H1 (cell line): ENCODE data around the gene CFAP161. TPM values are rescaled to one million over a fixed set of nuclear protein-coding genes. Genes with fewer than 3 reads are reported as not detected.

Experiments used
- CTCF ChIA-PET: fragments of 300-600 bp; sonication (Branson Sonifier 250); formaldehyde crosslinking; loops from one replicate; lab custom pipeline; 2021; ENCODE audit not compliant: partially characterized antibody; lab: Charles Lee
- POLR2A ChIA-PET: fragments of 300-600 bp; sonication (Branson Sonifier 250); formaldehyde crosslinking; loops from one replicate; lab custom pipeline; 2021; ENCODE audit warnings: inconsistent platforms; ENCODE audit not compliant: partially characterized antibody; lab: Charles Lee
- DNase-seq, 2 experiments: peaks; one replicate each; pipeline versions ENCODE4 v3.0.0 to v3.0.0-alpha.2; 2010 to 2022; ENCODE audit warnings: low spot score in 2 of 2, low read depth in 1 of 2, mixed read lengths in 1 of 2
- FAIRE-seq: peaks from 2 replicates; lab custom pipeline; 2011; peaks lifted over from hg19 to GRCh38; lab: Jason Lieb, UNC
- H2AFZ ChIP-seq: 2 replicates; pipeline ENCODE4 v1.8.1; 2012; ENCODE audit warnings: low read length, inconsistent platforms
- H2AK5ac ChIP-seq: 2 replicates; pipeline ENCODE4 v1.6.1; 2013; ENCODE audit warnings: low read depth, low read length
- H2BK120ac ChIP-seq: replicated peaks from 2 replicates; pipeline ENCODE3; 2013; ENCODE audit warnings: low read depth, low read length, inconsistent platforms
- H2BK12ac ChIP-seq: 2 replicates; pipeline ENCODE4 v1.6.1; 2013; ENCODE audit warnings: low read depth, low read length
- H2BK15ac ChIP-seq: 2 replicates; pipeline ENCODE4 v1.6.1; 2013; ENCODE audit warnings: low read length
- H2BK20ac ChIP-seq: 2 replicates; pipeline ENCODE4 v1.6.1; 2013; ENCODE audit warnings: low read length
- H2BK5ac ChIP-seq: 2 replicates; pipeline ENCODE4 v1.6.1; 2013; ENCODE audit warnings: low read depth, low read length
- H3K14ac ChIP-seq: 2 replicates; pipeline ENCODE4 v1.6.1; 2013; ENCODE audit warnings: inconsistent platforms; ENCODE audit not compliant: insufficient read length
- H3K18ac ChIP-seq: 2 replicates; pipeline ENCODE4 v1.6.1; 2013; ENCODE audit warnings: low read length; ENCODE audit errors: extremely low read depth
- H3K23ac ChIP-seq: 2 replicates; pipeline ENCODE4 v1.6.1; 2013; ENCODE audit warnings: inconsistent platforms; ENCODE audit not compliant: insufficient read length
- H3K23me2 ChIP-seq: 2 replicates; pipeline ENCODE4 v1.6.1; 2013; ENCODE audit warnings: low read depth, low read length
- H3K27ac ChIP-seq: 2 replicates; pipeline ENCODE4 v1.6.1; 2011; ENCODE audit warnings: low read depth, low read length, inconsistent platforms
- H3K27me3 ChIP-seq, 4 experiments: replicated peaks in 1 of 4; 1 replicate in 1 of 4; 2 replicates in 3 of 4; pipeline versions ENCODE4 v1.6.1 to v1.8.1; 2011 to 2013; ENCODE audit warnings: low read length in 3 of 4, mild to moderate bottlenecking in 3 of 4, inconsistent platforms in 2 of 4, mixed read lengths in 2 of 4, moderate library complexity in 1 of 4; ENCODE audit not compliant: control insufficient read depth in 3 of 4, insufficient read depth in 3 of 4; ENCODE audit errors: extremely low read depth in 1 of 4
- H3K36me3 ChIP-seq, 4 experiments: 2 replicates each; pipeline versions ENCODE4 v1.6.1 to v1.8.1; 2011 to 2013; ENCODE audit warnings: mild to moderate bottlenecking in 4 of 4, low read length in 3 of 4, moderate library complexity in 2 of 4, control low read depth in 1 of 4, inconsistent platforms in 1 of 4; ENCODE audit not compliant: insufficient read depth in 4 of 4, control insufficient read depth in 2 of 4
- H3K4ac ChIP-seq: replicated peaks from 2 replicates; pipeline ENCODE3; 2013; ENCODE audit warnings: low read length, low read depth, mixed read lengths, inconsistent platforms; ENCODE audit not compliant: insufficient read length
- H3K4me1 ChIP-seq, 4 experiments: replicated peaks in 1 of 4; 1 replicate in 1 of 4; 2 replicates in 3 of 4; pipeline versions ENCODE4 v1.6.1 to v1.8.1; 2011 to 2013; ENCODE audit warnings: low read length in 3 of 4, inconsistent platforms in 2 of 4, mixed read lengths in 1 of 4; ENCODE audit not compliant: insufficient read depth in 4 of 4, control insufficient read depth in 3 of 4
- H3K4me2 ChIP-seq, 2 experiments: 2 replicates each; pipeline versions ENCODE4 v1.6.1 to v1.8.1; 2011 to 2013; ENCODE audit warnings: low read depth in 2 of 2, low read length in 2 of 2, control low read depth in 1 of 2, inconsistent platforms in 1 of 2, mild to moderate bottlenecking in 1 of 2; ENCODE audit not compliant: insufficient read depth in 1 of 2
- H3K4me3 ChIP-seq, 4 experiments: fragments of 200-600, 300-600 bp in 1 of 4; sonication (generic), shearing (Covaris generic), sonication (Bioruptor Twin) in 1 of 4; 2 replicates each; pipeline versions ENCODE4 v1.5.1 to v1.8.1; 2011 to 2016; ENCODE audit warnings: low read length in 4 of 4, low read depth in 3 of 4, control low read depth in 2 of 4, inconsistent platforms in 2 of 4, mild to moderate bottlenecking in 2 of 4, mixed read lengths in 1 of 4, moderate library complexity in 1 of 4; ENCODE audit not compliant: insufficient read depth in 2 of 4; ENCODE audit errors: extremely low read depth in 1 of 4
- H3K56ac ChIP-seq: replicated peaks from 2 replicates; pipeline ENCODE3; 2013; ENCODE audit warnings: low read depth, mild to moderate bottlenecking, mixed read lengths, low read length, inconsistent platforms; ENCODE audit not compliant: insufficient read length
- H3K79me1 ChIP-seq: 2 replicates; pipeline ENCODE4 v1.6.1; 2013; ENCODE audit warnings: low read depth, low read length, control low read depth
- H3K79me2 ChIP-seq, 2 experiments: 2 replicates each; pipeline versions ENCODE4 v1.6.1 to v1.8.1; 2012 to 2013; ENCODE audit warnings: low read length in 2 of 2, mild to moderate bottlenecking in 2 of 2, inconsistent platforms in 1 of 2; ENCODE audit not compliant: insufficient read depth in 2 of 2, control insufficient read depth in 1 of 2
- H3K9ac ChIP-seq, 4 experiments: replicated peaks in 1 of 4; 1 replicate in 1 of 4; 2 replicates in 3 of 4; pipeline versions ENCODE4 v1.6.1 to v1.8.1; 2011 to 2013; ENCODE audit warnings: low read depth in 3 of 4, low read length in 3 of 4, control low read depth in 2 of 4, mild to moderate bottlenecking in 2 of 4, moderate library complexity in 2 of 4, inconsistent platforms in 1 of 4; ENCODE audit errors: extremely low read depth in 1 of 4
- H3K9me3 ChIP-seq, 2 experiments: 2 replicates each; pipeline versions ENCODE4 v1.6.1 to v1.8.1; 2012 to 2013; ENCODE audit warnings: mild to moderate bottlenecking in 2 of 2, moderate library complexity in 2 of 2, control low read depth in 1 of 2, inconsistent platforms in 1 of 2, low read depth in 1 of 2, low read length in 1 of 2, mixed read lengths in 1 of 2; ENCODE audit not compliant: insufficient read depth in 2 of 2
- H4K20me1 ChIP-seq, 2 experiments: replicated peaks in 1 of 2; 2 replicates each; pipeline versions ENCODE3 to v1.8.1; 2011 to 2013; ENCODE audit warnings: inconsistent platforms in 2 of 2, low read length in 2 of 2, mild to moderate bottlenecking in 1 of 2; ENCODE audit not compliant: insufficient read depth in 2 of 2, control insufficient read depth in 1 of 2
- H4K5ac ChIP-seq: 2 replicates; pipeline ENCODE4 v1.6.1; 2013; ENCODE audit warnings: low read length, low read depth, mixed read lengths, inconsistent platforms; ENCODE audit not compliant: insufficient read length
- H4K8ac ChIP-seq: 2 replicates; pipeline ENCODE4 v1.8.0; 2013; ENCODE audit warnings: mild to moderate bottlenecking, moderate library complexity, low read length, inconsistent platforms; ENCODE audit not compliant: insufficient read depth; ENCODE audit errors: extremely low read depth
- H4K91ac ChIP-seq: replicated peaks from 2 replicates; pipeline ENCODE3; 2013; ENCODE audit warnings: low read length, mixed read lengths, inconsistent platforms; ENCODE audit not compliant: insufficient read length
- POLR2A ChIP-seq, 2 experiments: IDR thresholded peaks; 1 replicate in 1 of 2; 2 replicates in 1 of 2; pipeline ENCODE4 v1.6.1; 2011; ENCODE audit warnings: low read depth in 2 of 2, low read length in 2 of 2, mild to moderate bottlenecking in 2 of 2; ENCODE audit errors: control extremely low read depth in 1 of 2
- WGBS, 2 experiments: shearing (Covaris generic) in 1 of 2; methylation state at CpG; one replicate each; pipeline versions ENCODE4 v1.1.6 to v1.1.7; 2013 to 2015; ENCODE audit warnings: low lambda C conversion rate in 2 of 2, mixed read lengths in 2 of 2, inconsistent platforms in 1 of 2, low coverage in 1 of 2, missing lambda C conversion rate in 1 of 2; ENCODE audit not compliant: insufficient replicate concordance in 2 of 2, insufficient coverage in 1 of 2, insufficient read length in 1 of 2; ENCODE audit errors: extremely low coverage in 1 of 2, missing lambda C conversion rate in 1 of 2; 5-methylcytosine and 5-hydroxymethylcytosine counted together
- polyA plus RNA-seq, 7 experiments: library from polyadenylated mRNA; depleted of rRNA in 3 of 7; stranded (reverse) in 5 of 7; unstranded in 2 of 7; fragments of >200 nt in 5 of 7; fragments of 200-250 nt in 2 of 7; gene quantifications; 1 replicate in 5 of 7; 2 replicates in 1 of 7; 4 replicates in 1 of 7; pipeline versions ENCODE4 v1.2.1 to v1.2.3, GENCODE V29; 2011 to 2013; ENCODE audit warnings: missing spikeins in 2 of 7, mixed read lengths in 2 of 7
- total RNA-seq: library from RNA; stranded (reverse); fragmentation: NEBNext Ultra II Directional; extraction: Animal tissue kit (Norgen Biotek cat#: 25700); gene quantifications from 2 replicates; pipeline ENCODE4 v1.2.1, GENCODE V29; 2021
- TF ChIP-seq, protein P1 (sequence below), 3 experiments: IDR thresholded peaks; 1 replicate in 2 of 3; 2 replicates in 1 of 3; pipeline versions ENCODE4 v1.5.1 to v1.6.1; 2011; ENCODE audit warnings: low read length in 3 of 3, mild to moderate bottlenecking in 3 of 3, inconsistent platforms in 2 of 3, low read depth in 1 of 3, moderate library complexity in 1 of 3; ENCODE audit not compliant: insufficient read depth in 1 of 3; ENCODE audit errors: control extremely low read depth in 1 of 3

CFAP161 gene
- total and polyA plus RNA-seq, 2 of the 8 experiments (the other 6 are each of a cell fraction or from before 2014, with no cell fraction given), result 0.05 TPM; not detected in 1

DNA sequence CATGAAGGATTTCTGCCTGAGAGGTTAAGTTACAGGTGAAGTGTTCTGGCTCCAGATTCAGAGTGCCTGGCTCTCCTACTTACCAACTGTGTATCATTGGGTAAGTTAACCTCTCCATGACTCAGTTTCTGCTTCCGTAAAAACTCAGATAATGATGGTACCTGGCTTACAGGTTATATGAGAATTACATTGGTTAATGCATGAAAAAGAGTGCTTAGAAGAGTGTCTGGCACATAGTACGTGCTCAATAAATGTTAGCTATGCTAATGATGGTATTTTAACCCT is 23.8 kb downstream of the CFAP161 start:
- no peaks in the 10 kb centered on the region for H3K9me3 ChIP-seq
- H4K20me1 ChIP-seq, result no peaks in the 10 kb centered on the region
- H2AFZ ChIP-seq, result no peak overlapping the region
- H4K5ac ChIP-seq, result no peak overlapping the region
- H3K56ac ChIP-seq, result no peak overlapping the region
- CTCF ChIA-PET, result interaction anchor here (1.1 to 11.9 kb wide), 3 partner anchors 8 to 109 kb away, joined by 3 to 162 read pairs (median 20); no protein-coding TSS in a partner anchor
- no peaks in the 10 kb centered on the region for H3K79me1 ChIP-seq
- H3K4me2 ChIP-seq, result no peak overlapping the region
- H3K4me3 ChIP-seq, result no peak overlapping the region
- 79% methylated on average over 2 of the region's 2 CpGs; no CpG with 5 or more reads in 1 of the 2 experiments for WGBS, 2 experiments
- H3K9ac ChIP-seq, result no peak overlapping the region
- no peak overlapping the region for H2AK5ac ChIP-seq
- H4K8ac ChIP-seq, result no peak overlapping the region
- no peak overlapping the region for H2BK15ac ChIP-seq
- POLR2A ChIA-PET, result no interaction called here
- H3K36me3 ChIP-seq, result no peaks in the 10 kb centered on the region
- H2BK5ac ChIP-seq, result no peak overlapping the region
- no peak overlapping the region for H2BK20ac ChIP-seq
- H3K18ac ChIP-seq, result no peak overlapping the region
- no peak overlapping the region for H3K4ac ChIP-seq
- H3K27me3 ChIP-seq, result no peaks in the 10 kb centered on the region
- H2BK120ac ChIP-seq, result no peak overlapping the region
- H3K4me1 ChIP-seq, result no peaks in the 10 kb centered on the region
- H3K79me2 ChIP-seq, result no peaks in the 10 kb centered on the region
- DNase-seq (no peak), FAIRE-seq (no peak)
- H4K91ac ChIP-seq, result no peak overlapping the region
- H2BK12ac ChIP-seq, result no peak overlapping the region
- H3K27ac ChIP-seq, result no peak overlapping the region
- no peaks in the 10 kb centered on the region for H3K23me2 ChIP-seq
- no peak overlapping the region for H3K14ac ChIP-seq
- no peak overlapping the region for H3K23ac ChIP-seq
- TF ChIP-seq, protein P1, sequence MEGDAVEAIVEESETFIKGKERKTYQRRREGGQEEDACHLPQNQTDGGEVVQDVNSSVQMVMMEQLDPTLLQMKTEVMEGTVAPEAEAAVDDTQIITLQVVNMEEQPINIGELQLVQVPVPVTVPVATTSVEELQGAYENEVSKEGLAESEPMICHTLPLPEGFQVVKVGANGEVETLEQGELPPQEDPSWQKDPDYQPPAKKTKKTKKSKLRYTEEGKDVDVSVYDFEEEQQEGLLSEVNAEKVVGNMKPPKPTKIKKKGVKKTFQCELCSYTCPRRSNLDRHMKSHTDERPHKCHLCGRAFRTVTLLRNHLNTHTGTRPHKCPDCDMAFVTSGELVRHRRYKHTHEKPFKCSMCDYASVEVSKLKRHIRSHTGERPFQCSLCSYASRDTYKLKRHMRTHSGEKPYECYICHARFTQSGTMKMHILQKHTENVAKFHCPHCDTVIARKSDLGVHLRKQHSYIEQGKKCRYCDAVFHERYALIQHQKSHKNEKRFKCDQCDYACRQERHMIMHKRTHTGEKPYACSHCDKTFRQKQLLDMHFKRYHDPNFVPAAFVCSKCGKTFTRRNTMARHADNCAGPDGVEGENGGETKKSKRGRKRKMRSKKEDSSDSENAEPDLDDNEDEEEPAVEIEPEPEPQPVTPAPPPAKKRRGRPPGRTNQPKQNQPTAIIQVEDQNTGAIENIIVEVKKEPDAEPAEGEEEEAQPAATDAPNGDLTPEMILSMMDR (IDR thresholded peaks at IDR 0.05; ENCODE audit: control extremely low read depth in 1 of 3, insufficient read depth in 1 of 3, low read depth in 1 of 3, low read length in 3 of 3), result no peak
- TF ChIP-seq POLR2A (IDR thresholded peaks at IDR 0.05; ENCODE audit: control extremely low read depth in 1 of 2, low read depth in 2 of 2, low read length in 2 of 2), result no peak
